ENCODE results near the gene IDUA.
"Not testable (repeated sequence)": the region's sequence is repeated elsewhere in the genome, so short reads cannot be mapped to it uniquely, and the experiment has no call there.

The IDUA gene

DNA sequence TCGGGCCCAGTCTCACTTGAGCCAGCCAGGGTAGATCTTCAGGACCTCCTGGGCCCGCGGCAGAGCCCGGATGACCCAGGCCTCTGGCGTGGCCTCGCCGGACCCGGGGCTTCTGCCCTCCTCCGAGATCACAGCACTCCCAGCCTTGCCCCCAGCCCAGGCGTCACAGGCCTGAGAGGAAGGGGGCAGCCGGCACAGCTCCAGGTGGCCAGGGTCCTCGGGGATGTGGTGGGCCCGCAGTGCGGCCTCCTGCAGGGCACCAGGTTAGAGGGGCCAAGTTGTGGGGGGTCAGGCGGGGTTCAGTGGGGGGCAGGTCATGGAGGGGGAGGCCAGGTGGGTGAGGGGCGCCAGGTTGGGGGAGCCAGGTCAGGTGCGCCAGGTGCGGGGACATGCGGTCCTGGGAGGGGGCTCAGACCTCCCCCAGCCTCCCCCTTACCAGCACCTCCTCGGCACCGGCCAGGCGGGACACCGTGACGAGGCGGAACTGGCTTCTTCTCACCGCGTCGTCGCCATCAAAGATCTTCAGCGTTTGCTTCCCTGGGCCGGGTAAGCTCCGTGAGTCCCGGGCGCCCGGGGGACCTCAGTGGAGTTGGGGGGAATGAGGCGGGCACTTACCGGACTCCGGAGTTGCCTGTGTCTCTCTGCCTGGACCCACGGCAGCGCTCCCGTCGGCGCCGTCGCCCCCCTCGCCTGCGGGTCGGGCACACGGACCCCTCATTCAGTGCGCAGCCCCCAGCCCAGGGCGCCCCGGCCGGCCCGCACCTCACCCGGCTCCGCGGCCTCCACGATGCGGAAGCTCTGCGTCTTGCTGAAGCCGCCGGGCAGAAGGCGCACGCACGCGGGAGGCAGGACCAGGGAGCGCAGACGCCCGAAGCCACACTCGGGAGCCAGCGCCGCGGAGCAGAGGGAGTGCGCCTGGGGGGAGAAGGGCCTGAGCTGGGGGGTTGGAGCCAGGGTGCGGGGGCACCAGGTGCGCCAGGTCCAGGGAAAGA is 19.4 kb upstream of the IDUA start:
- no peak for DNase-seq (ENCODE audit: low read depth in 2 of 2)

DNA sequence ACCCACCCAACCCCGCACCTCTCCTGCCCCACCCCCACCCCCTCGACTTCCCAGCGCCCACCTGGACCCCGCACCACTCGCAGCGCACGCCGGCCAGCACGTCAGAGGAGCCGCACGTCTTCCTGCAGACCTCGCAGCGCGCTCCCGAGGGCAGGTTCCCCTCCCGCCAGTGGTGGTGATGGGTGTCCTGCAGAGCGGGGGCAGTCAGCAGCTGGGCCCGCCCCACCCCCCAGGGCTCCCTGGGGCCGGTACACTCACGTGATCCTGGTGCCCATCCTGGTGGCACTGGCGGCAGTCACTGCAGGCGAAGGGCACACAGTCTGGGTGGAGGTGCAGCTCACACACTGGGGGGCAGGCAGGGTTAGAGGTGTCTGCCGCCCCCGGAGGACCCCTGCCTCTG is 18.6 kb upstream of the IDUA start:
- DNase-seq (ENCODE audit: low read depth in 2 of 2), result no peak

DNA sequence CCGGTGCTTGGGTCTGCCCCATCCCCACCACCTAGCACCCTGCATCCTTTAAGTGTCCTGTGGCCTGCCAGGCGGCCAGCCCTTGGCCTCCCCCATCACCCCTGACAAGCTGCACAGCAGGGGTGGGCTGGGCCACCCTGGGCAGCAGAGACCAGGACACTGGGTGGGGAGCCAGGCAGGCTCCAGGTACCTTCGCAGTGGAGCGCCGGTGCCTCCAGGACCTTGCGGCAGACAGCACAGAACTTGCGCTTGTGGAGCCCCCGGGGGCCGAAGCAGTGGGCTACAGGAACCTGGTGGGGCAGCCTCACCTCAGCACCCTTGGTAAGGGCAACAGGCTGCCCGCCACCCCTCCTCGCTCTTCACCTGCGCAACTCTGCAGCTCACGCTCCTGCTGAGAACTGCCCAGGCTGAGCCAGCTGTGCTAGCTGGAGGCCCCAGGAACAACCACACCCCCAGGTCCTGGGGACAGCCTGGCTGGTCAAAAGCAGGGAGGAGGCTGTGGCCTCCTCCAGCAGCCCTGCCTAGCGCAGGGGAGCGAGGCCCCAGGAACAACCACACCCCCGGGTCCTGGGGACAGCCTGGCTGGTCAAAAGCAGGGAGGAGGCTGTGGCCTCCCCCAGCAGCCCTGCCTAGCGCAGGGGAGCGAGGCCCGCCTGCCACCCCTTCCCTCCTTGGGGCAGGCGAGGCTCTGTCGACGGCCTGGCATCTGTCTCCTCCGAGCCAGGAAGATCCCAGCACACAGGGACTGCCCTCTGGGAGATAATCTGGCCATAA is 18.0 kb upstream of the IDUA start:
- DNase-seq (ENCODE audit: low read depth in 2 of 2), result no peak

GRCh38 chr4:970046-970745 is 16.6 kb upstream of the IDUA start:
- DNase-seq (ENCODE audit: low read depth in 2 of 2), result no peak

DNA sequence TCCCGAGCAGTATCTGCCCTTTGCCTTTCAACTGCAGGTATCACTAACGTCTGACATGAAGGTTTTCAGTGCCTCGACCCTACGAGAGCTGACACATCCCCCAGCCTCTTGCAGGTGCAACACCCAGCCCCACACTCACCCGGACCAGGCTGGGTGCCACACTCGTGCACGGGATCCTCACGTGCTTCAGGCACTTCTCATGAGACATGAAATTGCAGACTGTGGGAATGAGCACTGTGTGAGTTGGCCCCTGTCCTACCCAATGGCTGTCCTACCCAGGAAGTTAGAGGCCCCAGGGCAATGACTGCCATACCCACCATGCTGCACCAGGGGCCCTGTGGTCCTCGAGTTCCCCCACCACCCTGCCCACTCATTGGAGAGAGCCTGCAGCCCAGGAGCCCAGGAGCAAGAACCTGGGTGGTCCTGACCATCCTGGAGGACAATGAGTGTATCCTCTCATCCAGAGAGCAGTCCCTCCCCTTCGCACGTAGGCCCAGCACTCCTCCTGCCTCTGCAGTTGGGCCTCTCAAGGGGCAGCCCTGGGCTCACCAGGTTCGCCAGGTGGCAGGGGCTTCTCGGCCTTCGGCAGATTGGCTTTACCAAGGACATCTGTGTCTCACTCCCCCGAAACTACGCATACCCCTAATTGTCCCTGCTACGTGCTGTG is 15.9 kb upstream of the IDUA start:
- no peak for DNase-seq (ENCODE audit: low read depth in 2 of 2)

DNA sequence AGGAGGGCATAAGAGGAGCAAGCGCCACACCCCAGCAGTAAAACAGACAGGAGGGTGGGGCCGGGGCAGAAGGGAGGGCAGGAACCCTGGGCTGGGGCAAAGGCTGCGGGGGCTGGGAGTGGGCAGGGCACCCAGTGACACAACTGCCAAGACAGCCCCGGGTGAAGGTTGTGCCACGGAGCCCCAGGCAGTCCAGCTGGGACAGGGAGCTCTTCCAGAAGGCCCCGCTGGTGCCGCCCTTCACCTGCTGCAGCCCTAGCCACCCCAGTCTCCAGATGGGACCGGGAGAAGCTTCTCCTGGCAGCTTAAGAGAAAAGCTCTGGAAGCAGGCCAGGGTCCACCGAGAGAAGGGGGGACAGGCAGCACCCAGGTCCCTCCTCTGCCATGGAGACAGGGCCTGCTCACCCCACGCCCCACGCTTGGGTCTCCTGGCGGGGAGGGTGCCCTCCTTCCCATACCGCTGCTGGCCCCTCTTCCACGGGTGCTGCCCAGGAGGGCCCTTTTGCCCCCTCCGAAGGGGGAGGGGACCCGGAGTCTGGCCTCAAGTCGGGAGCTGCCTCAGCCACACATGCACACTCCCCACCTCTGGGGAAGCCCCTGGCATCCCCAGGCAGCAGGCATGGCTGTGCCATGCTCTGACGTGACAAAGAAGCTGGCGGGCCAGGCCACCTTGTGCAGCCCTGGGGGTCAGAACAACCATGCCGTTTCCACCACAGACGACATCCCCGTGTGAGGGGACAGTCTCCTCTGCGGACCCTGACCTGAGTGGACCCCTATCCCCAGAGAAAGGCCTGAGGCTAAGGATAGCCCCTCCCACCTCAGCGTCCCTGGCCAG is 15.0 kb upstream of the IDUA start:
- DNase-seq (ENCODE audit: low read depth in 2 of 2), result no peak

- DNase-seq (ENCODE audit: low read depth in 2 of 2), result peak in 1 of 2 experiments; percentile 25
Observed at GRCh38 chr4:972651-973424, 14.0 kb upstream of the IDUA start.

- peak; percentile 77 to 80 for DNase-seq (ENCODE audit: low read depth in 2 of 2)
Observed at GRCh38 chr4:973431-974397, 13.1 kb upstream of the IDUA start, which contains the start of gene DGKQ. TSS of gene DGKQ (minus strand) at chr4:973569. CDS start at chr4:973482, 87 bp downstream.

DNA sequence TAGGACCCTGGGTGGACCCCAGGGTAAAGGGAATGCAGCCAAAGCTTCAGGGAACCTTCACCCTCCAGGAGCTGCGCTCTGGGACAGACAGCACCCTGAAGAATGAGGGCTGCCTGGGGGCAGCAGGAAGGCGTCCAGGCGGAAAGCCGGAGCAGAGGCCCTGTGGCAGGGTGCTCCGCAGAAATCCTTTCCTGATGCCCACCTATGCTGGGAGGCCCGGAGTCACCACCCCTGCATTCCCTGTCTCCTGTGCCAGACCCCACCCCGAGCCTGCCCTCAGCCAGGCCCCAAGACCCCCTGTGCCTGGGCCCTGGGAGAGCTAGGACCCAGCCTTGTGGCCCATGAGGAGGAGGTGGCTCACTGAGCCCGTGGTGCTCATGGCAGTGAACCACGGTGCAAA is 12.2 kb upstream of the IDUA start:
- DNase-seq (ENCODE audit: low read depth in 2 of 2), result no peak

DNA sequence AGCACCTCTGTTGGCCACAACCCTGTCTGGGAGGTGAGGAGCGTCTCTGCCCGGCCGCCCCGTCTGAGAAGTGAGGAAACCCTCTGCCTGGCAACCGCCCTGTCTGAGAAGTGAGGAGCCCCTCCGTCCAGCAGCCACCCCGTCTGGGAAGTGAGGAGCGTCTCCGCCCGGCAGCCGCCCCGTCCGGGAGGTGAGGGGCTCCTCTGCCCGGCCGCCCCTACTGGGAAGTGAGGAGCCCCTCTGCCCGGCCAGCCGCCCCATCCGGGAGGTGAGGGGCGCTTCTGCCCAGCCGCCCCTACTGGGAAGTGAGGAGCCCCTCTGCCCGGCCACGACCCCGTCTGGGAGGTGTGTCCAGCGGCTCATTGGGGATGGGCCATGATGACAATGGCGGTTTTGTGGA is 10.8 kb upstream of the IDUA start:
- not testable (repeated sequence) for DNase-seq (ENCODE audit: low read depth in 2 of 2)

GRCh38 chr4:978957-979701 is 7.7 kb upstream of the IDUA start:
- DNase-seq (ENCODE audit: low read depth in 2 of 2), result no peak

DNA sequence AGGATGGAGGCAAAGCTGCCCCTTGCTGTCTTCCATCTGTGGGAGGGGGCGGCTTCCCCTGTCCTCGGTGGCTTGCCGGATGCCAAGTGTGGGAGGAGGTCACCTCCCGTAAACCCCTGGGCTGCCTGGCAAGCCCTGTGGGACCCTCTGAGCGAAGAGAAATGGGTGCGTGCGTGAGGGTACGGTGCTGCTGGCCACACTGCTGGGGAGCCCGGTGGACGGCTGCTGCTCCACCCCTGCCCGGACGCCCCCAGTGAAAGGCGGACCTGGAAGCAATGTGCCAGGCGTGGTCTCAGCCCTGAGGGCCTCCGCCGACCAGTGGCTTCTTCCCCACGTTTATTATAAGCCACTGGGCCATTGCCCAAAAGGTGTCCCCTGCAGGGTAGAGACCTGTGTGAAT is 4.6 kb upstream of the IDUA start:
- no peak for DNase-seq (ENCODE audit: low read depth in 2 of 2)

GRCh38 chr4:982814-983213 is 4.0 kb upstream of the IDUA start:
- no peak for DNase-seq (ENCODE audit: low read depth in 2 of 2)

DNA sequence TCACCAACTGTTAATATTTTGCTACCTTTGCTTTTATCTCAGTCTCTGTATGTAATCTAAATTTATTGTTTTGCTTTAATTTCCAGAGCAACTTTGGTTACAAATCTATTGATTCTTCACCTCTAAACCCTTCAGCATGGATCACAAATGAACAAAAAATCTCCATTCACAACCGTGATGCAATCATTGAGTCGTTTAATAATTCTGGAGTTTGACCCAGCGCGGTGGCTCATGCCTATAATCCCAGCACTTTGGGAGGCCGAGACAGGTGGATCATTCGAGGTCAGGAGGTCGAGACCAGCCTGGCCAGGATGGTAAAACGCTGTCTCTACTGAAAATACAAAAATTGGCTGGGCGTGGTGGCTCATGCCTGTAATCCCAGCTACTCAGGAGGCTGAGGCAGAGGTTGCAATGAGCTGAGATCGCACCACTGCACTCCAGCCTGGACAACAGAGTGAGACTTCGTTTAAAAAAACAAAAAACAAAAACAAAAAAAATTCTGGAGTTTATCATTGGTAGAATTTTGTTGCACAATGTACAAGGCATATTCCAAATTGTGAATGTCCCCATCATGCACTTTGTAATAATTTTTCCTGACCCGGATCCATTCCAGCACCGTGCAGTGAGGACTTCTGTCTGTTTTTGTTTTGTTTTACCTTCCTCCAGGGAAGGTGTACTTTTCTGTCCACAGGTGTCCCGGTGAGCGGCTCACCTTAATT is 2.3 kb upstream of the IDUA start:
- DNase-seq (ENCODE audit: low read depth in 2 of 2), result no peak

GRCh38 chr4:985123-985830 is 1.6 kb upstream of the IDUA start:
- DNase-seq (ENCODE audit: low read depth in 2 of 2), result peak; percentile 42 to 76

DNA sequence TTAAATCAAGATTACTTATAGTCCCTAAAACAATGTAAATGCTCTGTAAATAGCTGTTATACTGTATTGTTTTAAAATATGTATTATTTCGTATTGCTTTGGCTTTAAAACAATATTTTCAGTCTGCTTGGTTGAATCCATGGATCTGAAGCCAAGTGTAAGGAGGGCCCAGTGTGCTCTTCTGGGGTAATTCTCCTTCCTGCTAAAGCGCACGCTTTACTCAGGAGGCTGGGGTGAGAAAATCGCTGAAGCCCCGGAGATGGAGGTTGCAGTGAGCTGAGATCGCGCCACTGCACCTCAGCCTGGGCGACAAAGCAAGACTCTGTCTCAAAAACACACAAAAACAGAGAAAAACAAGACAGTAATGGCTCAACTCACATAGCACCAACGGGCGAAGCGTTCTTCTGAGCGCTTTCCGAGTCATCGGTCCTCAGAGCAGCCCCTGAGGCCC is 391 bp upstream of the IDUA start:
- no peak for DNase-seq (ENCODE audit: low read depth in 2 of 2)

Data from stimulated activated CD4-positive, alpha-beta T cell treated with anti-CD3 and anti-CD28 coated beads, Interleukin-12 subunit alpha, Interleukin-12 subunit beta, amount 100 ng/mL, for 24 hours (primary cell).